ENCODE measurements around the gene NUMA1. TPM values are rescaled to one million over a fixed set of nuclear protein-coding genes. Genes with fewer than 3 reads are reported as not detected.
A peak's percentile ranks its signal among the peaks of the same experiment; 100 is the strongest.

Gene NUMA1
- total and polyA plus RNA-seq, 9 of the 15 experiments (the other 6 are each of a cell fraction or from before 2014, with no cell fraction given) = 4.1 to 104 (median 51.2) TPM

GRCh38 chr11:72002841-72003775 is 77.2 kb downstream of the NUMA1 start (continued):
- TF ChIP-seq, protein P1, sequence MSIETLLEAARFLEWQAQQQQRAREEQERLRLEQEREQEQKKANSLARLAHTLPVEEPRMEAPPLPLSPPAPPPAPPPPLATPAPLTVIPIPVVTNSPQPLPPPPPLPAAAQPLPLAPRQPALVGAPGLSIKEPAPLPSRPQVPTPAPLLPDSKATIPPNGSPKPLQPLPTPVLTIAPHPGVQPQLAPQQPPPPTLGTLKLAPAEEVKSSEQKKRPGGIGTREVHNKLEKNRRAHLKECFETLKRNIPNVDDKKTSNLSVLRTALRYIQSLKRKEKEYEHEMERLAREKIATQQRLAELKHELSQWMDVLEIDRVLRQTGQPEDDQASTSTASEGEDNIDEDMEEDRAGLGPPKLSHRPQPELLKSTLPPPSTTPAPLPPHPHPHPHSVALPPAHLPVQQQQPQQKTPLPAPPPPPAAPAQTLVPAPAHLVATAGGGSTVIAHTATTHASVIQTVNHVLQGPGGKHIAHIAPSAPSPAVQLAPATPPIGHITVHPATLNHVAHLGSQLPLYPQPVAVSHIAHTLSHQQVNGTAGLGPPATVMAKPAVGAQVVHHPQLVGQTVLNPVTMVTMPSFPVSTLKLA (conservative IDR thresholded peaks at IDR 0.05) = no peak
- TF ChIP-seq L3MBTL2 (IDR thresholded peaks at IDR 0.05) (no peak), CBFA2T2 (conservative IDR thresholded peaks at IDR 0.05) (peak; percentile 24; the same call in 1 of the 2 replicates), E2F4 (CRISPR knock-in tag; IDR thresholded peaks at IDR 0.05; ENCODE audit: low read depth) (no peak), ILK (tag; IDR thresholded peaks at IDR 0.05; ENCODE audit: borderline replicate concordance, low read depth) (no peak), POLR2AphosphoS5 (IDR thresholded peaks at IDR 0.05; ENCODE audit: control insufficient read depth, insufficient read depth, low read depth, low read length) (0 out of 2 replicates have a peak, but pooled peaks have one; percentile 19), ELF2 (CRISPR knock-in tag; IDR thresholded peaks at IDR 0.05) (no peak), BRD4 (IDR thresholded peaks at IDR 0.05) (no peak), ATF7 (IDR thresholded peaks at IDR 0.05) (no peak), CBFA2T3 (IDR thresholded peaks at IDR 0.05) (peak; percentile 21; the same call in 1 of the 2 replicates), GTF2E2 (tag; IDR thresholded peaks at IDR 0.05) (no peak), USF2 (CRISPR knock-in tag; IDR thresholded peaks at IDR 0.05) (peak; percentile 66), RAD21 (CRISPR knock-in tag; conservative IDR thresholded peaks at IDR 0.05 in 1 of 2, IDR thresholded peaks at IDR 0.05 in 1 of 2) (0 out of 4 replicates have a peak, but pooled peaks of 1 of the 2 experiments have one; percentile 6), JUND (IDR thresholded peaks at IDR 0.05; ENCODE audit: borderline replicate concordance, low read depth, low read length) (0 out of 2 replicates have a peak, but pooled peaks have one; percentile 28), JUND (tag; IDR thresholded peaks at IDR 0.05; ENCODE audit: borderline replicate concordance, low read depth, low read length) (no peak), TFAP4 (CRISPR knock-in tag; IDR thresholded peaks at IDR 0.05; ENCODE audit: borderline replicate concordance) (peak; percentile 7; the same call in 1 of the 2 replicates)
- TF ChIP-seq, protein P2, sequence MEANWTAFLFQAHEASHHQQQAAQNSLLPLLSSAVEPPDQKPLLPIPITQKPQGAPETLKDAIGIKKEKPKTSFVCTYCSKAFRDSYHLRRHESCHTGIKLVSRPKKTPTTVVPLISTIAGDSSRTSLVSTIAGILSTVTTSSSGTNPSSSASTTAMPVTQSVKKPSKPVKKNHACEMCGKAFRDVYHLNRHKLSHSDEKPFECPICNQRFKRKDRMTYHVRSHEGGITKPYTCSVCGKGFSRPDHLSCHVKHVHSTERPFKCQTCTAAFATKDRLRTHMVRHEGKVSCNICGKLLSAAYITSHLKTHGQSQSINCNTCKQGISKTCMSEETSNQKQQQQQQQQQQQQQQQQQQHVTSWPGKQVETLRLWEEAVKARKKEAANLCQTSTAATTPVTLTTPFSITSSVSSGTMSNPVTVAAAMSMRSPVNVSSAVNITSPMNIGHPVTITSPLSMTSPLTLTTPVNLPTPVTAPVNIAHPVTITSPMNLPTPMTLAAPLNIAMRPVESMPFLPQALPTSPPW (CRISPR knock-in tag; IDR thresholded peaks at IDR 0.05) = peak; percentile 52; the same call in 1 of the 2 replicates
- TF ChIP-seq, protein P3, sequence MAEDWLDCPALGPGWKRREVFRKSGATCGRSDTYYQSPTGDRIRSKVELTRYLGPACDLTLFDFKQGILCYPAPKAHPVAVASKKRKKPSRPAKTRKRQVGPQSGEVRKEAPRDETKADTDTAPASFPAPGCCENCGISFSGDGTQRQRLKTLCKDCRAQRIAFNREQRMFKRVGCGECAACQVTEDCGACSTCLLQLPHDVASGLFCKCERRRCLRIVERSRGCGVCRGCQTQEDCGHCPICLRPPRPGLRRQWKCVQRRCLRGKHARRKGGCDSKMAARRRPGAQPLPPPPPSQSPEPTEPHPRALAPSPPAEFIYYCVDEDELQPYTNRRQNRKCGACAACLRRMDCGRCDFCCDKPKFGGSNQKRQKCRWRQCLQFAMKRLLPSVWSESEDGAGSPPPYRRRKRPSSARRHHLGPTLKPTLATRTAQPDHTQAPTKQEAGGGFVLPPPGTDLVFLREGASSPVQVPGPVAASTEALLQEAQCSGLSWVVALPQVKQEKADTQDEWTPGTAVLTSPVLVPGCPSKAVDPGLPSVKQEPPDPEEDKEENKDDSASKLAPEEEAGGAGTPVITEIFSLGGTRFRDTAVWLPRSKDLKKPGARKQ (CRISPR knock-in tag; IDR thresholded peaks at IDR 0.05) = no peak

Data from K562 (cell line).